HepG2 (cell line): ENCODE results near the gene FFAR1. TPM values are rescaled to one million over a fixed set of nuclear protein-coding genes. Genes with fewer than 3 reads are reported as not detected.

Source experiments
- ATAC-seq: fragments of 200-7000 bp; cut with Tn5 transposase; 3 replicates; pipeline ENCODE4 v1.9.1; 2020; ENCODE audit warnings: mild to moderate bottlenecking, moderate library complexity
- BruUV-seq: library from RNA; stranded (reverse); fragments of 400-500 nt; replicated peaks from 2 replicates; lab custom pipeline; 2021; lab: Mats Ljungman, UMichigan
- CTCF ChIA-PET: fragments of 300-600 bp; formaldehyde crosslinking; extraction: SDS; loops from one replicate; lab custom pipeline; 2021; ENCODE audit warnings: low total read pairs, inconsistent platforms, low intra/inter-chr PET ratio; lab: Yijun Ruan, JAX
- POLR2A ChIA-PET: fragments of 350-600 bp; sonication (Branson Sonifier 250); formaldehyde crosslinking; loops from one replicate; lab custom pipeline; 2020; ENCODE audit warnings: antibody characterized with exemption, inconsistent platforms; lab: Yijun Ruan, JAX
- DNase-seq: peaks from one replicate; pipeline ENCODE4 v3.0.0-alpha.2; 2015; ENCODE audit warnings: low spot score
- FAIRE-seq: peaks from 3 replicates; lab custom pipeline; 2011; peaks lifted over from hg19 to GRCh38; lab: Jason Lieb, UNC
- H2AFZ ChIP-seq: one replicate; pipeline ENCODE4 v1.6.1; 2011; ENCODE audit warnings: low read length, inconsistent platforms
- H3K27ac ChIP-seq: fragments of 300-600 bp; 3 replicates; pipeline ENCODE4 v1.8.0; 2011; ENCODE audit warnings: mixed run types, mild to moderate bottlenecking, mixed read lengths, low read length, inconsistent platforms; ENCODE audit not compliant: insufficient read depth; ENCODE audit errors: extremely low read length
- H3K27me3 ChIP-seq, 2 experiments: fragments of 200-600 bp in 1 of 2; 2 replicates in 1 of 2; 3 replicates in 1 of 2; pipeline versions ENCODE4 v1.6.0 to v1.8.0; 2011; ENCODE audit warnings: low read length in 2 of 2, mild to moderate bottlenecking in 2 of 2, moderate library complexity in 2 of 2, inconsistent platforms in 1 of 2; ENCODE audit not compliant: insufficient read depth in 2 of 2, control insufficient read depth in 1 of 2
- H3K36me3 ChIP-seq, 2 experiments: fragments of 200-600 bp in 1 of 2; replicated peaks in 1 of 2; 2 replicates in 1 of 2; 3 replicates in 1 of 2; pipeline versions ENCODE4 v1.5.1 to v1.8.0; 2011; ENCODE audit warnings: low read length in 2 of 2, inconsistent platforms in 1 of 2; ENCODE audit not compliant: insufficient read depth in 2 of 2, control insufficient read depth in 1 of 2
- H3K4me1 ChIP-seq: 2 replicates; pipeline ENCODE4 v1.5.1; 2012; ENCODE audit warnings: low read length, inconsistent platforms; ENCODE audit not compliant: insufficient read depth
- H3K4me2 ChIP-seq: 2 replicates; pipeline ENCODE4 v1.6.0; 2011; ENCODE audit warnings: low read depth, low read length, inconsistent platforms
- H3K4me3 ChIP-seq, 3 experiments: fragments of 200-600 bp in 1 of 3; sonication (generic), shearing (Covaris generic) in 1 of 3; replicated peaks in 1 of 3; 2 replicates each; pipeline ENCODE4 v1.5.1; 2011 to 2016; ENCODE audit warnings: low read length in 3 of 3, inconsistent platforms in 2 of 3, low read depth in 2 of 3, mild to moderate bottlenecking in 2 of 3, control low read depth in 1 of 3, mixed read lengths in 1 of 3; ENCODE audit not compliant: insufficient read depth in 1 of 3
- H3K79me2 ChIP-seq: one replicate; pipeline ENCODE4 v1.6.1; 2011; ENCODE audit warnings: low read length, inconsistent platforms; ENCODE audit not compliant: insufficient read depth
- H3K9ac ChIP-seq: 2 replicates; pipeline ENCODE4 v1.6.0; 2011; ENCODE audit warnings: mild to moderate bottlenecking, low read depth, low read length, inconsistent platforms; ENCODE audit not compliant: insufficient read depth
- H3K9me3 ChIP-seq: 2 replicates; pipeline ENCODE4 v1.5.1; 2012; ENCODE audit warnings: mild to moderate bottlenecking, low read length
- H4K20me1 ChIP-seq: 2 replicates; pipeline ENCODE4 v1.6.0; 2011; ENCODE audit warnings: inconsistent platforms, mild to moderate bottlenecking, low read length, moderate library complexity; ENCODE audit not compliant: insufficient read depth
- IKZF1 ChIP-seq: fragments of 450-650 bp; IDR thresholded peaks from 2 replicates; pipeline ENCODE4 v1.7.1; 2016
- MED8 ChIP-seq: sonication (generic); formaldehyde crosslinking; IDR thresholded peaks from 2 replicates; pipeline ENCODE4 v1.8.1; 2023; ENCODE audit warnings: mild to moderate bottlenecking, missing genetic modification reagents; ENCODE audit not compliant: insufficient replicate concordance
- MEIS1 ChIP-seq: sonication (generic); formaldehyde crosslinking; IDR thresholded peaks from 2 replicates; pipeline ENCODE4 v1.9.0; 2021; ENCODE audit warnings: mild to moderate bottlenecking, missing genetic modification reagents, moderate library complexity, borderline replicate concordance
- MIER2 ChIP-seq: IDR thresholded peaks from 2 replicates; pipeline ENCODE4 v1.6.1; 2016; ENCODE audit warnings: missing biosample characterization, missing genetic modification reagents
- MLLT10 ChIP-seq: sonication (generic); formaldehyde crosslinking; IDR thresholded peaks from 2 replicates; pipeline ENCODE4 v1.4.0; 2020; ENCODE audit warnings: missing genetic modification reagents
- MTA3 ChIP-seq: sonication (generic); formaldehyde crosslinking; IDR thresholded peaks from 2 replicates; pipeline ENCODE4 v1.4.0; 2020; ENCODE audit warnings: missing genetic modification reagents
- MTF1 ChIP-seq: sonication (generic); formaldehyde crosslinking; IDR thresholded peaks from 2 replicates; pipeline ENCODE4 v1.5.0; 2020; ENCODE audit warnings: missing genetic modification reagents
- NCOA5 ChIP-seq: sonication (generic); formaldehyde crosslinking; IDR thresholded peaks from 2 replicates; pipeline ENCODE4 v1.4.0; 2020; ENCODE audit warnings: missing genetic modification reagents
- PHF5A ChIP-seq: IDR thresholded peaks from one replicate; pipeline ENCODE4 v1.6.1; 2018; ENCODE audit warnings: low read depth, missing genetic modification reagents; ENCODE audit not compliant: unreplicated experiment
- SMARCC2 ChIP-seq: fragments of 450-650 bp; IDR thresholded peaks from 2 replicates; pipeline ENCODE4 v1.6.1; 2017; ENCODE audit warnings: antibody characterized with exemption, mild to moderate bottlenecking
- XBP1 ChIP-seq: sonication (generic); formaldehyde crosslinking; IDR thresholded peaks from 2 replicates; pipeline ENCODE4 v1.5.0; 2020; ENCODE audit warnings: missing genetic modification reagents
- ZBTB8A ChIP-seq: sonication (generic); formaldehyde crosslinking; IDR thresholded peaks from 2 replicates; pipeline ENCODE4 v1.4.0; 2020; ENCODE audit warnings: mild to moderate bottlenecking, low read depth, missing genetic modification reagents, borderline replicate concordance
- ZNF224 ChIP-seq: sonication (generic); formaldehyde crosslinking; IDR thresholded peaks from 2 replicates; pipeline ENCODE4 v1.5.0; 2020; ENCODE audit warnings: mild to moderate bottlenecking, missing genetic modification reagents
- ZNF230 ChIP-seq: sonication (generic); formaldehyde crosslinking; IDR thresholded peaks from 2 replicates; pipeline ENCODE4 v1.4.0; 2020; ENCODE audit warnings: mild to moderate bottlenecking, missing genetic modification reagents
- ZNF292 ChIP-seq: sonication (generic); formaldehyde crosslinking; IDR thresholded peaks from 2 replicates; pipeline ENCODE4 v1.8.1; 2022; ENCODE audit warnings: mild to moderate bottlenecking, low read depth, missing genetic modification reagents, borderline replicate concordance
- ZNF34 ChIP-seq: sonication (generic); formaldehyde crosslinking; IDR thresholded peaks from 2 replicates; pipeline ENCODE4 v1.4.0; 2020; ENCODE audit warnings: mild to moderate bottlenecking, missing genetic modification reagents, borderline replicate concordance
- ZNF619 ChIP-seq: sonication (generic); formaldehyde crosslinking; IDR thresholded peaks from 2 replicates; pipeline ENCODE4 v1.4.0; 2020; ENCODE audit warnings: mild to moderate bottlenecking, missing genetic modification reagents
- ZNF678 ChIP-seq: sonication (generic); formaldehyde crosslinking; IDR thresholded peaks from 2 replicates; pipeline ENCODE4 v1.4.0; 2020; ENCODE audit warnings: mild to moderate bottlenecking, missing genetic modification reagents
- ZNF761 ChIP-seq: sonication (generic); formaldehyde crosslinking; conservative IDR thresholded peaks from 2 replicates; pipeline ENCODE4 v1.4.0; 2020; ENCODE audit warnings: mild to moderate bottlenecking, missing genetic modification reagents
- WGBS: methylation state at CpG from one replicate; pipeline ENCODE4 v1.1.6; 2017; ENCODE audit warnings: low lambda C conversion rate; 5-methylcytosine and 5-hydroxymethylcytosine counted together
- in situ Hi-C: cut with HindIII; loops from 2 replicates; pipeline ENCODE4 v1.10.0; 2017; ENCODE audit warnings: low pct_unique_long_range_greater_than_20kb; ENCODE audit not compliant: extremely low pct_ligation_motif_present
- intact Hi-C: fragments of 100-400 bp; cut with micrococcal nuclease; formaldehyde crosslinking; loops from one replicate; pipeline ENCODE4 v1.10.0; 2022; ENCODE audit not compliant: unreplicated experiment
- polyA plus RNA-seq, 8 experiments: library from polyadenylated mRNA; depleted of rRNA in 3 of 8; stranded (reverse) in 7 of 8; unstranded in 1 of 8; fragments of >200 nt; fragmentation: Illumina TruSeq in 4 of 8; extraction: Trizol in 4 of 8; gene quantifications; 2 replicates each; pipeline versions ENCODE4 v1.2.1 to v1.2.3, GENCODE V29; 2011 to 2016; ENCODE audit warnings: low read depth in 4 of 8, missing spikeins in 1 of 8, mixed read lengths in 1 of 8; ENCODE audit not compliant: insufficient read depth in 1 of 8
- total RNA-seq, 5 experiments: library from RNA; depleted of rRNA; stranded (reverse); fragments of >200 nt; fragmentation: Illumina TruSeq; extraction: Trizol; gene quantifications; 2 replicates each; pipeline ENCODE4 v1.2.3, GENCODE V29; 2016; ENCODE audit warnings: low read depth in 1 of 5
- TF ChIP-seq, protein P1 (sequence below): sonication (generic); formaldehyde crosslinking; conservative IDR thresholded peaks from 2 replicates; pipeline ENCODE4 v1.4.0; 2020; ENCODE audit warnings: missing genetic modification reagents
- TF ChIP-seq, protein P2 (sequence below): IDR thresholded peaks from 2 replicates; pipeline ENCODE4 v1.6.1; 2016; ENCODE audit warnings: low read depth, missing genetic modification reagents, missing compliant biosample characterization

The FFAR1 gene
- total and polyA plus RNA-seq, 2 of the 13 experiments (the other 11 are each of a cell fraction or from before 2014, with no cell fraction given): not detected

DNA sequence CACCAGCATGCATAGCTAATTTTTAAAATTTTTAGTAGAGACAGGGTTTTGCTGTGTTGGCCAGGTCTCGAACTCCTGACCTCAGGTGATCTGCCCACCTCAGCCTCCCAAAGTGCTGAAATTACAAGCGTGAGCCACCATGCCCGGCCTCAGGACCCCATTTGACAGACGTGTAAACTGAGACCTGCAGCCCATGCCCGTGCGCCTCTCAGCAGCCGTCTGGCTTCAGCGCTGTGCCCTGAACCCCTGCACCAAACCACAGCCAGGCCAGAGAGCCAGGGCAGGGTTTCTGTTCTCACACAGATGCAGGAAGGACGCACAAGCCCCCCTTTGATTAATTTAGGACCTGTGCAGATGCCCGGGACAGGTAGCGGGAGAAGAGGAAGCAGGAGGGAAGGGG is 7.3 kb upstream of the FFAR1 start (continued):
- TF ChIP-seq, protein P1, sequence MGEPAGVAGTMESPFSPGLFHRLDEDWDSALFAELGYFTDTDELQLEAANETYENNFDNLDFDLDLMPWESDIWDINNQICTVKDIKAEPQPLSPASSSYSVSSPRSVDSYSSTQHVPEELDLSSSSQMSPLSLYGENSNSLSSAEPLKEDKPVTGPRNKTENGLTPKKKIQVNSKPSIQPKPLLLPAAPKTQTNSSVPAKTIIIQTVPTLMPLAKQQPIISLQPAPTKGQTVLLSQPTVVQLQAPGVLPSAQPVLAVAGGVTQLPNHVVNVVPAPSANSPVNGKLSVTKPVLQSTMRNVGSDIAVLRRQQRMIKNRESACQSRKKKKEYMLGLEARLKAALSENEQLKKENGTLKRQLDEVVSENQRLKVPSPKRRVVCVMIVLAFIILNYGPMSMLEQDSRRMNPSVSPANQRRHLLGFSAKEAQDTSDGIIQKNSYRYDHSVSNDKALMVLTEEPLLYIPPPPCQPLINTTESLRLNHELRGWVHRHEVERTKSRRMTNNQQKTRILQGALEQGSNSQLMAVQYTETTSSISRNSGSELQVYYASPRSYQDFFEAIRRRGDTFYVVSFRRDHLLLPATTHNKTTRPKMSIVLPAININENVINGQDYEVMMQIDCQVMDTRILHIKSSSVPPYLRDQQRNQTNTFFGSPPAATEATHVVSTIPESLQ (CRISPR knock-in tag): no peak
- TF ChIP-seq MEIS1 (no peak), MIER2 (CRISPR knock-in tag) (no peak), ZNF230 (CRISPR knock-in tag) (no peak), MLLT10 (no peak), PHF5A (CRISPR knock-in tag) (no peak), NCOA5 (CRISPR knock-in tag) (no peak), ZNF619 (CRISPR knock-in tag) (no peak), MTA3 (CRISPR knock-in tag) (no peak), IKZF1 (no peak), MED8 (CRISPR knock-in tag) (no peak), ZNF678 (CRISPR knock-in tag) (no peak), ZBTB8A (no peak)
- TF ChIP-seq, all 625 proteins: peak for 0

DNA sequence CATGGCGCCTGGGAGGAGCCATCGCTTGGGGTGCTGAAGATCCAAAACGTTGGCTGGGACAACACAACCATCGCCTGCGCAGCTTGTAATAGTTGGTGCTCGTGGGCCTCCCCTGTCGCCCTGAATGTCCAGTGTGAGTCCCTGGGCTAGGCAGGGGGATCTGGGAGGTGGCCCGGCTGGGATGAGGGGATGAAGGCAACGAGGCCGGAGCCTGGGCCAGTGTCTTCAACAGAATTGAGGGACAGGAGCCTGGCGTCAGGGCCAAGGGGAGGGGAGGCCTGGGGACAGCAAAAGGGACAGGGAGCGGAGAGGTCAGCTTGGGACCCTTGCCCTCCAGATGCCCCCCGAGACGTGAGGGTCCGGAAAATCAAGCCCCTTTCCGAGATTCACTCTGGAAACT is 6.7 kb upstream of the FFAR1 start:
- no peak for DNase-seq
- H3K36me3 ChIP-seq: no peaks in the 10 kb centered on the region
- peaks cover 28% of the 10 kb centered on the region for H3K4me1 ChIP-seq
- no peak overlapping the region for H3K9ac ChIP-seq
- no peak overlapping the region for H3K27ac ChIP-seq
- H3K27me3 ChIP-seq: no peaks in the 10 kb centered on the region
- FAIRE-seq: no peak
- no peak overlapping the region for H3K4me3 ChIP-seq
- POLR2A ChIA-PET: no interaction called here
- ATAC-seq: no peak
- WGBS: 76% methylated on average over 11 of the region's 16 CpGs
- H2AFZ ChIP-seq: no peak overlapping the region
- no peaks in the 10 kb centered on the region for H3K79me2 ChIP-seq
- BruUV-seq: no TSS peak
- H3K4me2 ChIP-seq: no peak overlapping the region
- in situ Hi-C loops: no loop called here
- no peaks in the 10 kb centered on the region for H3K9me3 ChIP-seq
- no peaks in the 10 kb centered on the region for H4K20me1 ChIP-seq
- CTCF ChIA-PET: no interaction called here
- intact Hi-C loops: no loop called here
- TF ChIP-seq ZNF34 (CRISPR knock-in tag) (no peak), SMARCC2 (no peak), ZNF292 (no peak), ZNF761 (CRISPR knock-in tag) (no peak), XBP1 (CRISPR knock-in tag) (no peak), ZNF224 (CRISPR knock-in tag) (no peak), MTF1 (no peak)
- TF ChIP-seq, protein P2, sequence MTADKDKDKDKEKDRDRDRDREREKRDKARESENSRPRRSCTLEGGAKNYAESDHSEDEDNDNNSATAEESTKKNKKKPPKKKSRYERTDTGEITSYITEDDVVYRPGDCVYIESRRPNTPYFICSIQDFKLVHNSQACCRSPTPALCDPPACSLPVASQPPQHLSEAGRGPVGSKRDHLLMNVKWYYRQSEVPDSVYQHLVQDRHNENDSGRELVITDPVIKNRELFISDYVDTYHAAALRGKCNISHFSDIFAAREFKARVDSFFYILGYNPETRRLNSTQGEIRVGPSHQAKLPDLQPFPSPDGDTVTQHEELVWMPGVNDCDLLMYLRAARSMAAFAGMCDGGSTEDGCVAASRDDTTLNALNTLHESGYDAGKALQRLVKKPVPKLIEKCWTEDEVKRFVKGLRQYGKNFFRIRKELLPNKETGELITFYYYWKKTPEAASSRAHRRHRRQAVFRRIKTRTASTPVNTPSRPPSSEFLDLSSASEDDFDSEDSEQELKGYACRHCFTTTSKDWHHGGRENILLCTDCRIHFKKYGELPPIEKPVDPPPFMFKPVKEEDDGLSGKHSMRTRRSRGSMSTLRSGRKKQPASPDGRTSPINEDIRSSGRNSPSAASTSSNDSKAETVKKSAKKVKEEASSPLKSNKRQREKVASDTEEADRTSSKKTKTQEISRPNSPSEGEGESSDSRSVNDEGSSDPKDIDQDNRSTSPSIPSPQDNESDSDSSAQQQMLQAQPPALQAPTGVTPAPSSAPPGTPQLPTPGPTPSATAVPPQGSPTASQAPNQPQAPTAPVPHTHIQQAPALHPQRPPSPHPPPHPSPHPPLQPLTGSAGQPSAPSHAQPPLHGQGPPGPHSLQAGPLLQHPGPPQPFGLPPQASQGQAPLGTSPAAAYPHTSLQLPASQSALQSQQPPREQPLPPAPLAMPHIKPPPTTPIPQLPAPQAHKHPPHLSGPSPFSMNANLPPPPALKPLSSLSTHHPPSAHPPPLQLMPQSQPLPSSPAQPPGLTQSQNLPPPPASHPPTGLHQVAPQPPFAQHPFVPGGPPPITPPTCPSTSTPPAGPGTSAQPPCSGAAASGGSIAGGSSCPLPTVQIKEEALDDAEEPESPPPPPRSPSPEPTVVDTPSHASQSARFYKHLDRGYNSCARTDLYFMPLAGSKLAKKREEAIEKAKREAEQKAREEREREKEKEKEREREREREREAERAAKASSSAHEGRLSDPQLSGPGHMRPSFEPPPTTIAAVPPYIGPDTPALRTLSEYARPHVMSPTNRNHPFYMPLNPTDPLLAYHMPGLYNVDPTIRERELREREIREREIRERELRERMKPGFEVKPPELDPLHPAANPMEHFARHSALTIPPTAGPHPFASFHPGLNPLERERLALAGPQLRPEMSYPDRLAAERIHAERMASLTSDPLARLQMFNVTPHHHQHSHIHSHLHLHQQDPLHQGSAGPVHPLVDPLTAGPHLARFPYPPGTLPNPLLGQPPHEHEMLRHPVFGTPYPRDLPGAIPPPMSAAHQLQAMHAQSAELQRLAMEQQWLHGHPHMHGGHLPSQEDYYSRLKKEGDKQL: no peak
